ENCODE results near the gene NCAPG2.
"Not testable (repeated sequence)": the region's sequence is repeated elsewhere in the genome, so short reads cannot be mapped to it uniquely, and the experiment has no call there.

DNA sequence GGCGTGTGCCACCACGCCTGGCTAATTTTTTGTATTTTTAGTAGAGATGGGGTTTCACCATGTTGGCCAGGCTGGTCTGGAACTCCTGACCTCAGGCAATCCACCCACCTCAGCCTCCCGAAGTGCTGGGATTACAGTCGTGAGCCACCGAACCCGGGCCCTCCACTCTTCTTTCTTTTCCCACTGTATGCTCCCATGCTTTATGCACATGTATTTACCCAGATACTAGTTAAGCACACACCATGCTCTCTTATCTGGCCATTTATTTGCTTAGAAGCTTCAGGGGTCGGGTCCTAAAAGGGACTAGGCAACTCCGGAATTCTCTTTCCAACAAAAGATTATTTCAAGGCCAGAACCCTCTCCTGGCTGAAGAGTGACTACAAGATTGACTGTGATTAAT, 78.3 kb downstream of the NCAPG2 start:
- TF ChIP-seq, protein P1, sequence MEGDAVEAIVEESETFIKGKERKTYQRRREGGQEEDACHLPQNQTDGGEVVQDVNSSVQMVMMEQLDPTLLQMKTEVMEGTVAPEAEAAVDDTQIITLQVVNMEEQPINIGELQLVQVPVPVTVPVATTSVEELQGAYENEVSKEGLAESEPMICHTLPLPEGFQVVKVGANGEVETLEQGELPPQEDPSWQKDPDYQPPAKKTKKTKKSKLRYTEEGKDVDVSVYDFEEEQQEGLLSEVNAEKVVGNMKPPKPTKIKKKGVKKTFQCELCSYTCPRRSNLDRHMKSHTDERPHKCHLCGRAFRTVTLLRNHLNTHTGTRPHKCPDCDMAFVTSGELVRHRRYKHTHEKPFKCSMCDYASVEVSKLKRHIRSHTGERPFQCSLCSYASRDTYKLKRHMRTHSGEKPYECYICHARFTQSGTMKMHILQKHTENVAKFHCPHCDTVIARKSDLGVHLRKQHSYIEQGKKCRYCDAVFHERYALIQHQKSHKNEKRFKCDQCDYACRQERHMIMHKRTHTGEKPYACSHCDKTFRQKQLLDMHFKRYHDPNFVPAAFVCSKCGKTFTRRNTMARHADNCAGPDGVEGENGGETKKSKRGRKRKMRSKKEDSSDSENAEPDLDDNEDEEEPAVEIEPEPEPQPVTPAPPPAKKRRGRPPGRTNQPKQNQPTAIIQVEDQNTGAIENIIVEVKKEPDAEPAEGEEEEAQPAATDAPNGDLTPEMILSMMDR (IDR thresholded peaks at IDR 0.05) = not testable (repeated sequence)
- TF ChIP-seq EZH2phosphoT487 (IDR thresholded peaks at IDR 0.05; ENCODE audit: borderline replicate concordance, low read depth); POLR2AphosphoS5 (IDR thresholded peaks at IDR 0.05; ENCODE audit: low read depth, low read length); NRF1 (IDR thresholded peaks at IDR 0.05; ENCODE audit: low read depth, low read length); TEAD4 (IDR thresholded peaks at IDR 0.05; ENCODE audit: borderline replicate concordance, insufficient read depth); FOXJ3 (CRISPR knock-in tag; IDR thresholded peaks at IDR 0.05); RCOR1 (IDR thresholded peaks at IDR 0.05; ENCODE audit: low read length); RAD21 (IDR thresholded peaks at IDR 0.05; ENCODE audit: low read length); TAF1 (IDR thresholded peaks at IDR 0.05; ENCODE audit: borderline replicate concordance, low read depth, low read length); EP300 (IDR thresholded peaks at IDR 0.05; ENCODE audit: borderline replicate concordance in 1 of 2, low read depth in 1 of 2, low read length in 1 of 2): not testable (repeated sequence)
- TF ChIP-seq, protein P2, sequence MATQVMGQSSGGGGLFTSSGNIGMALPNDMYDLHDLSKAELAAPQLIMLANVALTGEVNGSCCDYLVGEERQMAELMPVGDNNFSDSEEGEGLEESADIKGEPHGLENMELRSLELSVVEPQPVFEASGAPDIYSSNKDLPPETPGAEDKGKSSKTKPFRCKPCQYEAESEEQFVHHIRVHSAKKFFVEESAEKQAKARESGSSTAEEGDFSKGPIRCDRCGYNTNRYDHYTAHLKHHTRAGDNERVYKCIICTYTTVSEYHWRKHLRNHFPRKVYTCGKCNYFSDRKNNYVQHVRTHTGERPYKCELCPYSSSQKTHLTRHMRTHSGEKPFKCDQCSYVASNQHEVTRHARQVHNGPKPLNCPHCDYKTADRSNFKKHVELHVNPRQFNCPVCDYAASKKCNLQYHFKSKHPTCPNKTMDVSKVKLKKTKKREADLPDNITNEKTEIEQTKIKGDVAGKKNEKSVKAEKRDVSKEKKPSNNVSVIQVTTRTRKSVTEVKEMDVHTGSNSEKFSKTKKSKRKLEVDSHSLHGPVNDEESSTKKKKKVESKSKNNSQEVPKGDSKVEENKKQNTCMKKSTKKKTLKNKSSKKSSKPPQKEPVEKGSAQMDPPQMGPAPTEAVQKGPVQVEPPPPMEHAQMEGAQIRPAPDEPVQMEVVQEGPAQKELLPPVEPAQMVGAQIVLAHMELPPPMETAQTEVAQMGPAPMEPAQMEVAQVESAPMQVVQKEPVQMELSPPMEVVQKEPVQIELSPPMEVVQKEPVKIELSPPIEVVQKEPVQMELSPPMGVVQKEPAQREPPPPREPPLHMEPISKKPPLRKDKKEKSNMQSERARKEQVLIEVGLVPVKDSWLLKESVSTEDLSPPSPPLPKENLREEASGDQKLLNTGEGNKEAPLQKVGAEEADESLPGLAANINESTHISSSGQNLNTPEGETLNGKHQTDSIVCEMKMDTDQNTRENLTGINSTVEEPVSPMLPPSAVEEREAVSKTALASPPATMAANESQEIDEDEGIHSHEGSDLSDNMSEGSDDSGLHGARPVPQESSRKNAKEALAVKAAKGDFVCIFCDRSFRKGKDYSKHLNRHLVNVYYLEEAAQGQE (IDR thresholded peaks at IDR 0.05; ENCODE audit: low read depth, low read length) = not testable (repeated sequence)
- TF ChIP-seq, protein P3, sequence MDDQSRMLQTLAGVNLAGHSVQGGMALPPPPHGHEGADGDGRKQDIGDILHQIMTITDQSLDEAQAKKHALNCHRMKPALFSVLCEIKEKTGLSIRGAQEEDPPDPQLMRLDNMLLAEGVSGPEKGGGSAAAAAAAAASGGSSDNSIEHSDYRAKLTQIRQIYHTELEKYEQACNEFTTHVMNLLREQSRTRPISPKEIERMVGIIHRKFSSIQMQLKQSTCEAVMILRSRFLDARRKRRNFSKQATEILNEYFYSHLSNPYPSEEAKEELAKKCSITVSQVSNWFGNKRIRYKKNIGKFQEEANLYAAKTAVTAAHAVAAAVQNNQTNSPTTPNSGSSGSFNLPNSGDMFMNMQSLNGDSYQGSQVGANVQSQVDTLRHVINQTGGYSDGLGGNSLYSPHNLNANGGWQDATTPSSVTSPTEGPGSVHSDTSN (IDR thresholded peaks at IDR 0.05) = not testable (repeated sequence)
- TF ChIP-seq, protein P4, sequence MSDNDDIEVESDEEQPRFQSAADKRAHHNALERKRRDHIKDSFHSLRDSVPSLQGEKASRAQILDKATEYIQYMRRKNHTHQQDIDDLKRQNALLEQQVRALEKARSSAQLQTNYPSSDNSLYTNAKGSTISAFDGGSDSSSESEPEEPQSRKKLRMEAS (IDR thresholded peaks at IDR 0.05; ENCODE audit: low read depth) = not testable (repeated sequence)

Measured in SK-N-SH (cell line).